GM23338 (cell line): Measurements from ENCODE around the gene C15orf40. TPM values are rescaled to one million over a fixed set of nuclear protein-coding genes. Genes with fewer than 3 reads are reported as not detected.

ENCODE experiments used
- ATAC-seq: fragments of 200-7000 bp; cut with Tn5 transposase; 3 replicates; pipeline ENCODE4 v1.9.1; 2020
- DNase-seq: peaks from one replicate; pipeline ENCODE4 v3.0.0-alpha.2; 2015; ENCODE audit warnings: low spot score
- H2AFZ ChIP-seq: fragments of 200-600 bp; sonication (generic); 2 replicates; pipeline ENCODE4 v1.8.0; 2016; ENCODE audit warnings: antibody characterized with exemption, mild to moderate bottlenecking, moderate library complexity
- H3F3A ChIP-seq: fragments of 200-600 bp; sonication (generic); replicated peaks from 2 replicates; pipeline ENCODE4 v1.8.0; 2017; ENCODE audit warnings: antibody characterized with exemption, mixed run types, low read depth
- H3K27ac ChIP-seq: fragments of 200-600 bp; sonication (generic); 2 replicates; pipeline ENCODE4 v1.6.1; 2016; ENCODE audit warnings: low read depth
- H3K27me3 ChIP-seq: fragments of 200-600 bp; sonication (generic); 2 replicates; pipeline ENCODE4 v1.8.0; 2016; ENCODE audit warnings: mild to moderate bottlenecking, mixed run types, moderate library complexity; ENCODE audit not compliant: insufficient read depth
- H3K36me3 ChIP-seq: fragments of 200-600 bp; sonication (generic); 2 replicates; pipeline ENCODE4 v1.8.0; 2016; ENCODE audit warnings: mild to moderate bottlenecking; ENCODE audit not compliant: insufficient read depth
- H3K4me1 ChIP-seq: fragments of 200-600 bp; sonication (generic); 2 replicates; pipeline ENCODE4 v1.8.0; 2016; ENCODE audit warnings: mild to moderate bottlenecking, moderate library complexity; ENCODE audit not compliant: insufficient read depth
- H3K4me2 ChIP-seq: fragments of 200-600 bp; sonication (generic); 2 replicates; pipeline ENCODE4 v1.7.1; 2017; ENCODE audit warnings: mixed run types
- H3K4me3 ChIP-seq: fragments of 200-600 bp; sonication (generic); 2 replicates; pipeline ENCODE4 v1.6.1; 2016; ENCODE audit warnings: mixed run types
- H3K79me2 ChIP-seq: fragments of 200-600 bp; sonication (generic); replicated peaks from 2 replicates; pipeline ENCODE4 v1.8.0; 2017; ENCODE audit warnings: mild to moderate bottlenecking; ENCODE audit not compliant: insufficient read depth
- H3K9me2 ChIP-seq: fragments of 200-600 bp; sonication (generic); 2 replicates; pipeline ENCODE4 v1.8.0; 2017; ENCODE audit not compliant: insufficient read depth
- H4K20me1 ChIP-seq: fragments of 200-600 bp; sonication (generic); replicated peaks from 2 replicates; pipeline ENCODE4 v1.8.0; 2017; ENCODE audit warnings: mild to moderate bottlenecking; ENCODE audit not compliant: insufficient read depth
- H3K27ac Mint-ChIP-seq: 2 replicates; pipeline ENCODE4 v1.8.0; 2020; ENCODE audit warnings: inconsistent platforms, mild to moderate bottlenecking, moderate library complexity, mixed read lengths
- H3K27me3 Mint-ChIP-seq: 3 replicates; pipeline ENCODE4 v1.8.0; 2022; ENCODE audit warnings: low read depth, mild to moderate bottlenecking, moderate library complexity, mixed read lengths, inconsistent platforms; ENCODE audit not compliant: insufficient read depth, poor library complexity
- H3K36me3 Mint-ChIP-seq: 3 replicates; pipeline ENCODE4 v1.8.0; 2021; ENCODE audit warnings: low read depth, mild to moderate bottlenecking, inconsistent platforms, moderate library complexity, mixed read lengths
- H3K4me1 Mint-ChIP-seq: 3 replicates; pipeline ENCODE4 v1.8.0; 2020; ENCODE audit warnings: mild to moderate bottlenecking, inconsistent platforms, mixed read lengths
- H3K4me3 Mint-ChIP-seq: 3 replicates; pipeline ENCODE4 v1.8.0; 2021; ENCODE audit warnings: moderate library complexity, mild to moderate bottlenecking, inconsistent platforms, mixed read lengths
- H3K9me3 Mint-ChIP-seq: 3 replicates; pipeline ENCODE4 v1.8.0; 2020; ENCODE audit warnings: moderate library complexity, mild to moderate bottlenecking, inconsistent platforms, mixed read lengths
- CREB1 ChIP-seq: fragments of 250-450 bp; sonication (Bioruptor Pico); IDR thresholded peaks from 2 replicates; pipeline ENCODE4 v1.5.0; 2020; ENCODE audit warnings: low read depth, mild to moderate bottlenecking, moderate library complexity
- EZH2 ChIP-seq: fragments of 200-600 bp; sonication (generic); IDR thresholded peaks from one replicate; pipeline ENCODE4 v1.8.0; 2017; ENCODE audit warnings: antibody characterized with exemption, mild to moderate bottlenecking, low read depth; ENCODE audit not compliant: unreplicated experiment
- EZH2phosphoT487 ChIP-seq: fragments of 200-600 bp; sonication (generic); IDR thresholded peaks from one replicate; pipeline ENCODE4 v1.8.1; 2018; ENCODE audit warnings: antibody characterized with exemption; ENCODE audit not compliant: unreplicated experiment
- JUNB ChIP-seq: IDR thresholded peaks from one replicate; pipeline ENCODE4 v1.6.1; 2016; ENCODE audit warnings: antibody characterized with exemption; ENCODE audit not compliant: unreplicated experiment
- POLR2AphosphoS5 ChIP-seq: IDR thresholded peaks from 2 replicates; pipeline ENCODE4 v1.6.1; 2016; ENCODE audit warnings: antibody characterized with exemption, low read depth
- STAT1 ChIP-seq: IDR thresholded peaks from one replicate; pipeline ENCODE4 v1.6.1; 2016; ENCODE audit warnings: antibody characterized with exemption; ENCODE audit not compliant: unreplicated experiment
- ZNF114 ChIP-seq: fragments of 250-450 bp; sonication (Bioruptor Pico); IDR thresholded peaks from 2 replicates; pipeline ENCODE4 v1.5.0; 2020; ENCODE audit warnings: mild to moderate bottlenecking, moderate library complexity
- ZNF331 ChIP-seq: fragments of 250-450 bp; sonication (Bioruptor Pico); IDR thresholded peaks from 2 replicates; pipeline ENCODE4 v1.5.0; 2020; ENCODE audit warnings: low read depth, mild to moderate bottlenecking, moderate library complexity
- polyA plus RNA-seq: library from polyadenylated mRNA; unstranded; fragments of >200 nt; fragmentation: Nextera tagmentation; extraction: Ambion mirVana; gene quantifications from 2 replicates; pipeline ENCODE4 v1.2.1, GENCODE V29; 2016
- total RNA-seq: library from RNA; depleted of rRNA; stranded (reverse); fragments of >200 nt; shearing (Covaris generic); gene quantifications from 2 replicates; pipeline ENCODE4 v1.2.3, GENCODE V29; 2014
- TF ChIP-seq, protein P1 (sequence below): IDR thresholded peaks from one replicate; pipeline ENCODE4 v1.6.1; 2018; ENCODE audit warnings: antibody characterized with exemption; ENCODE audit not compliant: unreplicated experiment
- TF ChIP-seq, protein P2 (sequence below): fragments of 250-450 bp; sonication (Bioruptor Pico); IDR thresholded peaks from 2 replicates; pipeline ENCODE4 v1.5.0; 2020; ENCODE audit warnings: mild to moderate bottlenecking, moderate library complexity

The C15orf40 gene
- total and polyA plus RNA-seq, 2 experiments from 2014 or later: 7.3 to 26.3 TPM

DNA sequence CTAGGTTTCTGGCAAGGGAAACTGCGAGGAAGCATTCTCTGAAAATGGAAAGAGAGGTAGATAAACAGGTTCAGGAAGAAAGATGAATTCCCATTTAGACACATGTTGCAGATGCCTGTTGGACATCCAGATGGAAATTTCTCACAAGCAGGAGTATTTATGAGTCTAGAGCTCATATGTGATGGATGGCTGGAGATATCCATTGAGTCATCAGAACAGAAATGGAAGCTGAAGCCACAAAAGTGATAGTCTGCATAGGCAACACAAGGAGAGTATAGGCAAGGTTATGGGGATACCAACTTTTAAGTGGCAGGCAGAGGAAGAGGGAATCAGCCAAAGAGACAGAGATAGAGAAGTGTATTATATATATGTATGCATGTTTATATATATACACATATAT, 31.7 kb downstream of the C15orf40 start (continued):
- TF ChIP-seq POLR2AphosphoS5: no peak
- no peak for TF ChIP-seq STAT1
- TF ChIP-seq ZNF331 (CRISPR knock-in tag): no peak
- TF ChIP-seq ZNF114: no peak
- TF ChIP-seq CREB1: no peak
- TF ChIP-seq EZH2phosphoT487: no peak
- TF ChIP-seq, protein P1, sequence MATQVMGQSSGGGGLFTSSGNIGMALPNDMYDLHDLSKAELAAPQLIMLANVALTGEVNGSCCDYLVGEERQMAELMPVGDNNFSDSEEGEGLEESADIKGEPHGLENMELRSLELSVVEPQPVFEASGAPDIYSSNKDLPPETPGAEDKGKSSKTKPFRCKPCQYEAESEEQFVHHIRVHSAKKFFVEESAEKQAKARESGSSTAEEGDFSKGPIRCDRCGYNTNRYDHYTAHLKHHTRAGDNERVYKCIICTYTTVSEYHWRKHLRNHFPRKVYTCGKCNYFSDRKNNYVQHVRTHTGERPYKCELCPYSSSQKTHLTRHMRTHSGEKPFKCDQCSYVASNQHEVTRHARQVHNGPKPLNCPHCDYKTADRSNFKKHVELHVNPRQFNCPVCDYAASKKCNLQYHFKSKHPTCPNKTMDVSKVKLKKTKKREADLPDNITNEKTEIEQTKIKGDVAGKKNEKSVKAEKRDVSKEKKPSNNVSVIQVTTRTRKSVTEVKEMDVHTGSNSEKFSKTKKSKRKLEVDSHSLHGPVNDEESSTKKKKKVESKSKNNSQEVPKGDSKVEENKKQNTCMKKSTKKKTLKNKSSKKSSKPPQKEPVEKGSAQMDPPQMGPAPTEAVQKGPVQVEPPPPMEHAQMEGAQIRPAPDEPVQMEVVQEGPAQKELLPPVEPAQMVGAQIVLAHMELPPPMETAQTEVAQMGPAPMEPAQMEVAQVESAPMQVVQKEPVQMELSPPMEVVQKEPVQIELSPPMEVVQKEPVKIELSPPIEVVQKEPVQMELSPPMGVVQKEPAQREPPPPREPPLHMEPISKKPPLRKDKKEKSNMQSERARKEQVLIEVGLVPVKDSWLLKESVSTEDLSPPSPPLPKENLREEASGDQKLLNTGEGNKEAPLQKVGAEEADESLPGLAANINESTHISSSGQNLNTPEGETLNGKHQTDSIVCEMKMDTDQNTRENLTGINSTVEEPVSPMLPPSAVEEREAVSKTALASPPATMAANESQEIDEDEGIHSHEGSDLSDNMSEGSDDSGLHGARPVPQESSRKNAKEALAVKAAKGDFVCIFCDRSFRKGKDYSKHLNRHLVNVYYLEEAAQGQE: no peak
- no peak for TF ChIP-seq JUNB
- no peak for TF ChIP-seq EZH2

DNA sequence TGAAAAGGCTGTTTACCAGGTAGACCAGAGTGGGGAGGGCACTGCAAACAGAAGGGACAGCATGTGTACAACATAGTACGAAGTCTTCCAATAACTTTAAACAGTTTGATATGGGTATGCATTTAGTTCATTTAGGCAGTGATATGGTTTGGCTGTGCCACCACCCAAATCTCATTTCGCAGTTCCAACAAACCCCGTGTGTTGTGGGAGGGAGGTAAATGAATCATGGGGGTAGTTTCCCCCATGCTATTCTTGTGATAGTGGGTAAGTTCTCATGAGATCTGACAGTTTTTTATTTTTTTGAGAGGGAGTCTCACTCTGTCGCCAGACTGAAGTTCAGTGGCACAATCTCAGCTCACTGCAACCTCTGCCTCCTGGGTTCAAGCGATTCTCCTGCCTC, 33.0 kb downstream of the C15orf40 start:
- ATAC-seq: no peak
- Mint-ChIP-seq H3K4me1 (no peaks in the 10 kb centered on the region), H3K27ac (no peak overlapping the region), H3K27me3 (no peaks in the 10 kb centered on the region), H3K36me3 (no peaks in the 10 kb centered on the region), H3K4me3 (no peak overlapping the region), H3K9me3 (no peaks in the 10 kb centered on the region)
- no peaks in the 10 kb centered on the region for H3K4me1 ChIP-seq
- no peaks in the 10 kb centered on the region; the same call in 1 of the 2 replicates for H3K36me3 ChIP-seq
- no peak overlapping the region for H2AFZ ChIP-seq
- H3K27me3 ChIP-seq: no peaks in the 10 kb centered on the region
- DNase-seq: no peak
- no peaks in the 10 kb centered on the region for H3F3A ChIP-seq
- no peaks in the 10 kb centered on the region for H3K79me2 ChIP-seq
- no peaks in the 10 kb centered on the region for H3K9me2 ChIP-seq
- H3K4me2 ChIP-seq: no peak overlapping the region
- H3K27ac ChIP-seq: no peak overlapping the region
- 0 out of 2 replicates have a peak, but pooled peaks cover 3% of the 10 kb centered on the region for H4K20me1 ChIP-seq
- H3K4me3 ChIP-seq: no peak overlapping the region
- TF ChIP-seq ZNF331 (CRISPR knock-in tag) (no peak), EZH2phosphoT487 (no peak), JUNB (no peak), STAT1 (no peak), CREB1 (no peak), POLR2AphosphoS5 (no peak), EZH2 (no peak), ZNF114 (no peak)
- TF ChIP-seq, protein P2, sequence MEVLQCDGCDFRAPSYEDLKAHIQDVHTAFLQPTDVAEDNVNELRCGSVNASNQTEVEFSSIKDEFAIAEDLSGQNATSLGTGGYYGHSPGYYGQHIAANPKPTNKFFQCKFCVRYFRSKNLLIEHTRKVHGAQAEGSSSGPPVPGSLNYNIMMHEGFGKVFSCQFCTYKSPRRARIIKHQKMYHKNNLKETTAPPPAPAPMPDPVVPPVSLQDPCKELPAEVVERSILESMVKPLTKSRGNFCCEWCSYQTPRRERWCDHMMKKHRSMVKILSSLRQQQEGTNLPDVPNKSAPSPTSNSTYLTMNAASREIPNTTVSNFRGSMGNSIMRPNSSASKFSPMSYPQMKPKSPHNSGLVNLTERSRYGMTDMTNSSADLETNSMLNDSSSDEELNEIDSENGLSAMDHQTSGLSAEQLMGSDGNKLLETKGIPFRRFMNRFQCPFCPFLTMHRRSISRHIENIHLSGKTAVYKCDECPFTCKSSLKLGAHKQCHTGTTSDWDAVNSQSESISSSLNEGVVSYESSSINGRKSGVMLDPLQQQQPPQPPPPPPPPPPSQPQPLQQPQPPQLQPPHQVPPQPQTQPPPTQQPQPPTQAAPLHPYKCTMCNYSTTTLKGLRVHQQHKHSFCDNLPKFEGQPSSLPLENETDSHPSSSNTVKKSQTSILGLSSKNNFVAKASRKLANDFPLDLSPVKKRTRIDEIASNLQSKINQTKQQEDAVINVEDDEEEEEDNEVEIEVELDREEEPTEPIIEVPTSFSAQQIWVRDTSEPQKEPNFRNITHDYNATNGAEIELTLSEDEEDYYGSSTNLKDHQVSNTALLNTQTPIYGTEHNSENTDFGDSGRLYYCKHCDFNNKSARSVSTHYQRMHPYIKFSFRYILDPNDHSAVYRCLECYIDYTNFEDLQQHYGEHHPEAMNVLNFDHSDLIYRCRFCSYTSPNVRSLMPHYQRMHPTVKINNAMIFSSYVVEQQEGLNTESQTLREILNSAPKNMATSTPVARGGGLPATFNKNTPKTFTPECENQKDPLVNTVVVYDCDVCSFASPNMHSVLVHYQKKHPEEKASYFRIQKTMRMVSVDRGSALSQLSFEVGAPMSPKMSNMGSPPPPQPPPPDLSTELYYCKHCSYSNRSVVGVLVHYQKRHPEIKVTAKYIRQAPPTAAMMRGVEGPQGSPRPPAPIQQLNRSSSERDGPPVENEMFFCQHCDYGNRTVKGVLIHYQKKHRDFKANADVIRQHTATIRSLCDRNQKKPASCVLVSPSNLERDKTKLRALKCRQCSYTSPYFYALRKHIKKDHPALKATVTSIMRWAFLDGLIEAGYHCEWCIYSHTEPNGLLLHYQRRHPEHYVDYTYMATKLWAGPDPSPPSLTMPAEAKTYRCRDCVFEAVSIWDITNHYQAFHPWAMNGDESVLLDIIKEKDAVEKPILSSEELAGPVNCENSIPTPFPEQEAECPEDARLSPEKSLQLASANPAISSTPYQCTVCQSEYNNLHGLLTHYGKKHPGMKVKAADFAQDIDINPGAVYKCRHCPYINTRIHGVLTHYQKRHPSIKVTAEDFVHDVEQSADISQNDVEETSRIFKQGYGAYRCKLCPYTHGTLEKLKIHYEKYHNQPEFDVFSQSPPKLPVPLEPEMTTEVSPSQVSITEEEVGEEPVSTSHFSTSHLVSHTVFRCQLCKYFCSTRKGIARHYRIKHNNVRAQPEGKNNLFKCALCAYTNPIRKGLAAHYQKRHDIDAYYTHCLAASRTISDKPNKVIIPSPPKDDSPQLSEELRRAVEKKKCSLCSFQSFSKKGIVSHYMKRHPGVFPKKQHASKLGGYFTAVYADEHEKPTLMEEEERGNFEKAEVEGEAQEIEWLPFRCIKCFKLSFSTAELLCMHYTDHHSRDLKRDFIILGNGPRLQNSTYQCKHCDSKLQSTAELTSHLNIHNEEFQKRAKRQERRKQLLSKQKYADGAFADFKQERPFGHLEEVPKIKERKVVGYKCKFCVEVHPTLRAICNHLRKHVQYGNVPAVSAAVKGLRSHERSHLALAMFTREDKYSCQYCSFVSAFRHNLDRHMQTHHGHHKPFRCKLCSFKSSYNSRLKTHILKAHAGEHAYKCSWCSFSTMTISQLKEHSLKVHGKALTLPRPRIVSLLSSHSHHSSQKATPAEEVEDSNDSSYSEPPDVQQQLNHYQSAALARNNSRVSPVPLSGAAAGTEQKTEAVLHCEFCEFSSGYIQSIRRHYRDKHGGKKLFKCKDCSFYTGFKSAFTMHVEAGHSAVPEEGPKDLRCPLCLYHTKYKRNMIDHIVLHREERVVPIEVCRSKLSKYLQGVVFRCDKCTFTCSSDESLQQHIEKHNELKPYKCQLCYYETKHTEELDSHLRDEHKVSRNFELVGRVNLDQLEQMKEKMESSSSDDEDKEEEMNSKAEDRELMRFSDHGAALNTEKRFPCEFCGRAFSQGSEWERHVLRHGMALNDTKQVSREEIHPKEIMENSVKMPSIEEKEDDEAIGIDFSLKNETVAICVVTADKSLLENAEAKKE (CRISPR knock-in tag): no peak
- TF ChIP-seq, protein P1: no peak
